Endothelial cell of umbilical vein (primary cell): Measurements from ENCODE around the gene RHOH. TPM values are rescaled to one million over a fixed set of nuclear protein-coding genes. Genes with fewer than 3 reads are reported as not detected.

ENCODE experiments used
- BruUV-seq: library from RNA; stranded (reverse); fragments of 400-500 nt; replicated peaks from 2 replicates; lab custom pipeline; 2021; lab: Mats Ljungman, UMichigan
- CTCF ChIA-PET: fragments of 300-600, 350-600 bp; sonication (Branson Sonifier 250); formaldehyde crosslinking; loops from one replicate; lab custom pipeline; 2021; ENCODE audit warnings: antibody characterized with exemption, inconsistent platforms; lab: Charles Lee
- POLR2A ChIA-PET: fragments of 300-600, 350-600 bp; sonication (Branson Sonifier 250); formaldehyde crosslinking; loops from one replicate; lab custom pipeline; 2021; ENCODE audit warnings: antibody characterized with exemption, inconsistent platforms; lab: Charles Lee
- DNase-seq: peaks from one replicate; pipeline ENCODE4 v3.0.0-alpha.2; 2011; ENCODE audit warnings: low read depth, low spot score
- FAIRE-seq: peaks from 2 replicates; lab custom pipeline; 2011; peaks lifted over from hg19 to GRCh38; lab: Jason Lieb, UNC
- H2AFZ ChIP-seq: 2 replicates; pipeline ENCODE4 v1.6.0; 2012; ENCODE audit warnings: low read depth, low read length, control low read depth, inconsistent platforms
- H3K27ac ChIP-seq: 2 replicates; pipeline ENCODE4 v1.5.1; 2011; ENCODE audit warnings: low read depth, mild to moderate bottlenecking, control low read depth, low read length, moderate library complexity; ENCODE audit not compliant: insufficient read depth
- H3K27me3 ChIP-seq, 2 experiments: 2 replicates each; pipeline versions ENCODE4 v1.6.0 to v1.6.1; 2011; ENCODE audit warnings: low read length in 2 of 2, mixed read lengths in 1 of 2; ENCODE audit not compliant: control insufficient read depth in 2 of 2, insufficient read depth in 2 of 2
- H3K36me3 ChIP-seq, 2 experiments: 2 replicates in 1 of 2; 3 replicates in 1 of 2; pipeline ENCODE4 v1.5.1; 2011; ENCODE audit warnings: low read length in 2 of 2, mild to moderate bottlenecking in 1 of 2, moderate library complexity in 1 of 2; ENCODE audit not compliant: control insufficient read depth in 2 of 2, insufficient read depth in 2 of 2; ENCODE audit errors: extremely low read depth in 1 of 2
- H3K4me1 ChIP-seq: 3 replicates; pipeline ENCODE4 v1.5.1; 2011; ENCODE audit warnings: mild to moderate bottlenecking, low read length; ENCODE audit not compliant: control insufficient read depth, insufficient read depth; ENCODE audit errors: extremely low read depth
- H3K4me2 ChIP-seq: 2 replicates; pipeline ENCODE4 v1.6.1; 2011; ENCODE audit warnings: low read length, control low read depth, mixed read lengths; ENCODE audit not compliant: insufficient read depth
- H3K4me3 ChIP-seq, 3 experiments: fragments of 200-600 bp in 1 of 3; sonication (generic), shearing (Covaris generic) in 1 of 3; replicated peaks in 1 of 3; 2 replicates each; pipeline ENCODE4 v1.5.1; 2011 to 2016; ENCODE audit warnings: control low read depth in 3 of 3, low read length in 3 of 3, mild to moderate bottlenecking in 2 of 3, inconsistent platforms in 1 of 3, low read depth in 1 of 3, moderate library complexity in 1 of 3; ENCODE audit not compliant: insufficient read depth in 1 of 3
- H3K79me2 ChIP-seq: 2 replicates; pipeline ENCODE4 v1.6.0; 2012; ENCODE audit warnings: low read length, inconsistent platforms; ENCODE audit not compliant: control insufficient read depth, insufficient read depth
- H3K9ac ChIP-seq: replicated peaks from 2 replicates; pipeline ENCODE3; 2011; ENCODE audit warnings: low read length, control low read depth; ENCODE audit not compliant: insufficient read depth; ENCODE audit errors: extremely low read depth
- H3K9me1 ChIP-seq: replicated peaks from 3 replicates; pipeline ENCODE4 v1.6.0; 2011; ENCODE audit warnings: mild to moderate bottlenecking, low read length; ENCODE audit not compliant: control insufficient read depth, insufficient read depth; ENCODE audit errors: extremely low read depth
- H3K9me3 ChIP-seq: replicated peaks from 2 replicates; pipeline ENCODE4 v1.5.1; 2012; ENCODE audit warnings: low read length, inconsistent platforms; ENCODE audit not compliant: control insufficient read depth, insufficient read depth
- H4K20me1 ChIP-seq: replicated peaks from 2 replicates; pipeline ENCODE3; 2011; ENCODE audit warnings: mild to moderate bottlenecking, low read length; ENCODE audit not compliant: control insufficient read depth, insufficient read depth; ENCODE audit errors: extremely low read depth
- FOS ChIP-seq: IDR thresholded peaks from 2 replicates; pipeline ENCODE4 v1.6.1; 2011; ENCODE audit warnings: mild to moderate bottlenecking, low read length, moderate library complexity, borderline replicate concordance; ENCODE audit not compliant: insufficient read depth
- MYC ChIP-seq: IDR thresholded peaks from one replicate; pipeline ENCODE4 v1.6.1; 2011; ENCODE audit warnings: mild to moderate bottlenecking, low read depth, low read length
- POLR2AphosphoS5 ChIP-seq: IDR thresholded peaks from 2 replicates; pipeline ENCODE4 v1.6.1; 2012; ENCODE audit warnings: low read depth, mild to moderate bottlenecking, control low read depth, low read length, moderate library complexity; ENCODE audit not compliant: insufficient read depth
- dilution Hi-C: fragments of 300-500 bp; cut with MboI; formaldehyde crosslinking; loops from one replicate; pipeline ENCODE4 v1.15.0; 2019; ENCODE audit warnings: low sequenced_read_pairs; ENCODE audit not compliant: extremely low pct_ligation_motif_present
- intact Hi-C: fragments of 100-400 bp; cut with micrococcal nuclease; formaldehyde crosslinking; loops from one replicate; pipeline ENCODE4 v1.10.0; 2022
- polyA plus RNA-seq, 4 experiments: library from polyadenylated mRNA; depleted of rRNA in 3 of 4; stranded (reverse) in 3 of 4; unstranded in 1 of 4; fragments of >200 nt; gene quantifications; 2 replicates each; pipeline versions ENCODE4 v1.2.1 to v1.2.3, GENCODE V29; 2011 to 2012; ENCODE audit warnings: missing spikeins in 1 of 4
- total RNA-seq: library from RNA; stranded (reverse); gene quantifications from 2 replicates; pipeline ENCODE4 v1.2.3, GENCODE V29; 2021

Gene RHOH
- total and polyA plus RNA-seq, 2 donors (not counting 3 experiments of a cell fraction or from before 2014, with no cell fraction given) = not detected

- TF ChIP-seq MYC (no peak), FOS (peak; percentile 13)
- Histone ChIP-seq H3K27me3 (no peaks in the 10 kb centered on the region), H3K4me1 (no peaks in the 10 kb centered on the region), H3K36me3 (no peaks in the 10 kb centered on the region), H3K9me3 (no peaks in the 10 kb centered on the region), H3K9ac (no peak overlapping the region), H3K4me2 (no peak overlapping the region), H3K4me3 (no peak overlapping the region), H3K9me1 (no peaks in the 10 kb centered on the region), H3K79me2 (no peaks in the 10 kb centered on the region), H3K27ac (no peak overlapping the region), H2AFZ (no peak overlapping the region), H4K20me1 (no peaks in the 10 kb centered on the region)
- no TSS peak for BruUV-seq
- POLR2A ChIA-PET = no interaction called here
- dilution Hi-C loops (no loop called here), intact Hi-C loops (no loop called here)
- FAIRE-seq (peak; percentile 63), DNase-seq (peak; percentile 10)
- CTCF ChIA-PET = interaction anchor here (1.2 kb wide), 1 partner anchor 69 kb away, joined by 3 read pairs; no protein-coding TSS in a partner anchor
Observed at GRCh38 chr4:40240040-40240653, 43.3 kb downstream of the RHOH start.

DNA sequence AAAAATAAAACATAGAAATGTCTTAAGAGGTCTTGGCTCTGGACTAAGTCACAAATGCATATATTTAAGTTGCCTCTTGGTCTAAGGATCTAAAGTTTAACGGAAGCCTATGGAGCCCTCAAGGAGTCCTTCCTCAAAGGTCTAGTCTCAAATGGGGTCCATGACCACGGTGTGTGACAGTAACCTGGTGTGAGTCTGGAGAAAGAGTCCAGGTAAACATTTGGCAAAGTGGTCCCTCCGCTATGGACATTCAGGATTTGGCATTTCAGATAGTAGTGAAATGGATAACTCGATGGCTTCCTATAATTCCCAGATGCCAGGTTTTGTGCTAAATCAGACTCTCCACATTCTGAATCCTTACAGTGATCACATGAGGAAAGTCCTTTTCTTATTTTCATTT, 44.2 kb downstream of the RHOH start:
- FAIRE-seq (no peak), DNase-seq (no peak)
- POLR2A ChIA-PET = no interaction called here
- intact Hi-C loops (no loop called here), dilution Hi-C loops (no loop called here)
- Histone ChIP-seq H4K20me1 (no peaks in the 10 kb centered on the region), H3K4me3 (no peak overlapping the region), H3K27ac (no peak overlapping the region), H3K9ac (no peak overlapping the region), H3K4me2 (no peak overlapping the region), H3K27me3 (no peaks in the 10 kb centered on the region), H3K4me1 (no peaks in the 10 kb centered on the region), H3K79me2 (no peaks in the 10 kb centered on the region), H3K9me1 (no peaks in the 10 kb centered on the region), H3K36me3 (no peaks in the 10 kb centered on the region), H2AFZ (no peak overlapping the region), H3K9me3 (no peaks in the 10 kb centered on the region)
- TF ChIP-seq POLR2AphosphoS5 = no peak
- CTCF ChIA-PET = no interaction called here
- BruUV-seq = no TSS peak
